Liver (tissue), 9 donors: ENCODE data around the gene B3GAT2. TPM values are rescaled to one million over a fixed set of nuclear protein-coding genes. Genes with fewer than 3 reads are reported as not detected.

Source experiments
- DNase-seq: peaks from one replicate; pipeline ENCODE4 v3.0.0-alpha.2; 2017; ENCODE audit warnings: low spot score
- H3K27ac ChIP-seq, 2 donors: one replicate each; pipeline ENCODE4 v1.7.0; 2013; ENCODE audit warnings: inconsistent platforms in 2 of 2, low read length in 2 of 2, control low read depth in 1 of 2, low read depth in 1 of 2, mild to moderate bottlenecking in 1 of 2
- H3K27me3 ChIP-seq, 4 donors: one replicate each; pipeline versions ENCODE4 v1.6.1 to v1.7.0; 2013; ENCODE audit warnings: low read length in 3 of 4, inconsistent platforms in 1 of 4, mild to moderate bottlenecking in 1 of 4, moderate library complexity in 1 of 4; ENCODE audit not compliant: control insufficient read depth in 4 of 4, insufficient read depth in 4 of 4
- H3K36me3 ChIP-seq, 4 donors: one replicate each; pipeline versions ENCODE4 v1.6.1 to v1.7.0; 2013; ENCODE audit warnings: low read length in 3 of 4, mild to moderate bottlenecking in 3 of 4, low read depth in 1 of 4, moderate library complexity in 1 of 4; ENCODE audit not compliant: control insufficient read depth in 4 of 4, insufficient read depth in 3 of 4
- H3K4me1 ChIP-seq, 4 donors: one replicate each; pipeline versions ENCODE4 v1.6.1 to v1.7.0; 2013; ENCODE audit warnings: low read length in 3 of 4, mild to moderate bottlenecking in 3 of 4, moderate library complexity in 1 of 4; ENCODE audit not compliant: control insufficient read depth in 4 of 4, insufficient read depth in 4 of 4
- H3K4me3 ChIP-seq, 3 donors: one replicate each; pipeline versions ENCODE4 v1.6.1 to v1.7.0; 2013; ENCODE audit warnings: low read length in 3 of 3, control low read depth in 1 of 3, low read depth in 1 of 3, mild to moderate bottlenecking in 1 of 3
- H3K9ac ChIP-seq, 2 donors: one replicate each; pipeline ENCODE4 v1.7.0; 2013; ENCODE audit warnings: low read length in 2 of 2, mild to moderate bottlenecking in 2 of 2, moderate library complexity in 2 of 2, control low read depth in 1 of 2, low read depth in 1 of 2
- H3K9me3 ChIP-seq, 4 donors: one replicate each; pipeline versions ENCODE4 v1.6.1 to v1.7.0; 2013; ENCODE audit warnings: low read length in 3 of 4; ENCODE audit not compliant: control insufficient read depth in 4 of 4
- FOXA1 ChIP-seq: IDR thresholded peaks from 2 replicates; pipeline ENCODE4 v1.6.1; 2016; ENCODE audit warnings: antibody characterized with exemption
- GABPA ChIP-seq, 2 donors: IDR thresholded peaks in 1 of 2; conservative IDR thresholded peaks in 1 of 2; 2 replicates each; pipeline ENCODE4 v1.6.1; 2016; ENCODE audit warnings: antibody characterized with exemption in 2 of 2, mild to moderate bottlenecking in 1 of 2, moderate library complexity in 1 of 2
- HNF4A ChIP-seq, 2 donors: conservative IDR thresholded peaks; 2 replicates each; pipeline ENCODE4 v1.6.1; 2016; ENCODE audit warnings: antibody characterized with exemption in 2 of 2, mild to moderate bottlenecking in 2 of 2
- HNF4G ChIP-seq: IDR thresholded peaks from 2 replicates; pipeline ENCODE4 v1.6.1; 2016; ENCODE audit warnings: antibody characterized with exemption
- JUND ChIP-seq, 2 donors: IDR thresholded peaks; 2 replicates each; pipeline ENCODE4 v1.6.1; 2016; ENCODE audit warnings: antibody characterized with exemption in 2 of 2
- NR2F2 ChIP-seq: IDR thresholded peaks from 2 replicates; pipeline ENCODE4 v1.6.1; 2016; ENCODE audit warnings: antibody characterized with exemption
- RAD21 ChIP-seq, 2 donors: IDR thresholded peaks; 2 replicates each; pipeline ENCODE4 v1.6.1; 2016; ENCODE audit warnings: antibody characterized with exemption in 2 of 2, mild to moderate bottlenecking in 2 of 2
- RXRA ChIP-seq, 2 donors: IDR thresholded peaks; 2 replicates each; pipeline ENCODE4 v1.6.1; 2017 to 2018; ENCODE audit warnings: antibody characterized with exemption in 2 of 2, mild to moderate bottlenecking in 1 of 2
- SP1 ChIP-seq: IDR thresholded peaks from 2 replicates; pipeline ENCODE4 v1.6.1; 2018; ENCODE audit warnings: antibody characterized with exemption, mild to moderate bottlenecking
- TAF1 ChIP-seq: conservative IDR thresholded peaks from 2 replicates; pipeline ENCODE4 v1.6.1; 2016; ENCODE audit warnings: antibody characterized with exemption, mild to moderate bottlenecking
- YY1 ChIP-seq: IDR thresholded peaks from 2 replicates; pipeline ENCODE4 v1.6.1; 2016; ENCODE audit warnings: antibody characterized with exemption, mild to moderate bottlenecking
- WGBS: extraction: QIAGEN DNeasy Blood & Tissue Kit; methylation state at CpG from one replicate; pipeline ENCODE4 v1.1.7; 2013; 5-methylcytosine and 5-hydroxymethylcytosine counted together
- polyA plus RNA-seq, 2 donors: library from polyadenylated mRNA; stranded (reverse) in 1 of 2; unstranded in 1 of 2; fragments of 200-250 nt in 1 of 2; fragments of >200 nt in 1 of 2; fragmentation: Nextera tagmentation in 1 of 2; extraction: Ambion mirVana in 1 of 2; gene quantifications; one replicate each; pipeline versions ENCODE4 v1.2.1 to v1.2.3, GENCODE V29; 2013 to 2015
- total RNA-seq, 2 donors: library from RNA; depleted of rRNA; stranded (reverse); fragments of >200 nt; gene quantifications; one replicate each; pipeline ENCODE4 v1.2.3, GENCODE V29; 2014
- TF ChIP-seq, protein P1 (sequence below): IDR thresholded peaks from 2 replicates; pipeline ENCODE4 v1.6.1; 2016; ENCODE audit warnings: antibody characterized with exemption, mild to moderate bottlenecking
- TF ChIP-seq, protein P2 (sequence below): IDR thresholded peaks from 2 replicates; pipeline ENCODE4 v1.6.1; 2016; ENCODE audit warnings: antibody characterized with exemption
- TF ChIP-seq, protein P3 (sequence below): IDR thresholded peaks from 2 replicates; pipeline ENCODE4 v1.6.1; 2016; ENCODE audit warnings: antibody characterized with exemption
- TF ChIP-seq, protein P4 (sequence below): fragments of 150-350 bp; IDR thresholded peaks from 2 replicates; pipeline ENCODE4 v1.5.1; 2017; ENCODE audit warnings: improper control_type of control experiment, low read depth, low read length; ENCODE audit not compliant: missing input control
- donor health status: healthy.
- donor health status: healthy.
- donor health status: healthy.
- donor health status: healthy.
- donor health status: healthy.

B3GAT2 gene
- total and polyA plus RNA-seq, 4 donors = under 0.01 to 0.97 (median 0.36) TPM

- TF ChIP-seq TAF1 (no peak), JUND (IDR thresholded peaks at IDR 0.05) (no peak)
Measured at GRCh38 chr6:70982747-70983146, 25.9 kb upstream of the B3GAT2 start (continued).

DNA sequence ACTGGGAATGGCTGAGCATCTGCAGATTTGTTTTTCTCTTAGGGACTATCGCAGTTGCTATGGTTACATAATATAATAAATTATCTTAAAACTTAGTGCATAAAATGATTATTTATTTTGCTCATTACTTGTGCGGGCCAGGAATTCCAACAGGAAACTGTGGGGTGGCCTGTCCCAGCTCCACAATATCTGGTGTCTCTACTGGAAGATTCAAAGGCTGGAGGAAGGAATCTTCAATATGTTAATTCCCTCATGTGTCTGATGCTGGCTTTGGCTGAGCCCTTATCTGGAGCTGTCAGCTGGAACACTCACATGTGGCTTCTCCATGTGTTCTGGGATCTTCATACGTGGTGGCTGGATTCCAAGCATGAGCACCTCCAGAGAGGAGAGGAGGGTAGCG lies 23.9 kb upstream of the B3GAT2 start:
- H3K4me1 ChIP-seq = no peaks in the 10 kb centered on the region
- DNase-seq = no peak
- no peak overlapping the region for H3K4me3 ChIP-seq
- H3K9me3 ChIP-seq = no peaks in the 10 kb centered on the region
- no peak overlapping the region for H3K9ac ChIP-seq
- WGBS = 83% methylated on average over 4 of the region's 4 CpGs
- TF ChIP-seq HNF4G (no peak), HNF4A (conservative IDR thresholded peaks at IDR 0.05) (no peak)
- H3K27me3 ChIP-seq = no peaks in the 10 kb centered on the region
- H3K36me3 ChIP-seq = no peaks in the 10 kb centered on the region
- no peak overlapping the region for H3K27ac ChIP-seq

DNA sequence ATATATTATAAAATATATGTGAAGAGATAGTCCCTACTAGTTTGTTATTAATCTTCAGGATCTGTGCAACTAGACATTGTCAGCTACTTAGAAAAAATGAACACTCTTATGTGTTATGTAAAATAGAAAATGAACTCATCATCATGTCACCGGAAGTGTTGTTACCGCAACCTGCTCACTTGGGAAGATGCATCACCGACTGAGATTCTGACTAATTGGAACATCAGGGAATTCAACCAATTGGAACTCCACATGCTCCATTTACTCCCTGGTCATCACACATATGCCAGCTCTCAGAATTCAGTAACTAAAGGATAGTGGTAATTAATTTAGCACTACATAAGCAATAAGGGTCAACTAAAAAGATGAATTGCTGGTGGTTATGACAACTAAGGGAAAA lies 16.7 kb upstream of the B3GAT2 start:
- H3K27ac ChIP-seq = no peak overlapping the region
- 65% methylated on average over 3 of the region's 3 CpGs for WGBS
- H3K36me3 ChIP-seq = no peaks in the 10 kb centered on the region
- H3K4me1 ChIP-seq = no peaks in the 10 kb centered on the region
- H3K9ac ChIP-seq = no peak overlapping the region
- no peaks in the 10 kb centered on the region for H3K9me3 ChIP-seq
- peaks cover 0 to 6% (median 0%) of the 10 kb centered on the region in 4 donors for H3K27me3 ChIP-seq
- no peak overlapping the region for H3K4me3 ChIP-seq
- DNase-seq = no peak
- no peak for TF ChIP-seq GABPA (IDR thresholded peaks at IDR 0.05 in 1 of 2, conservative IDR thresholded peaks at IDR 0.05 in 1 of 2)
- no peak for TF ChIP-seq RXRA (IDR thresholded peaks at IDR 0.05)
- TF ChIP-seq FOXA1 = no peak
- no peak for TF ChIP-seq NR2F2
- no peak for TF ChIP-seq YY1
- no peak for TF ChIP-seq TAF1
- TF ChIP-seq JUND (IDR thresholded peaks at IDR 0.05) = no peak
- TF ChIP-seq, protein P1, sequence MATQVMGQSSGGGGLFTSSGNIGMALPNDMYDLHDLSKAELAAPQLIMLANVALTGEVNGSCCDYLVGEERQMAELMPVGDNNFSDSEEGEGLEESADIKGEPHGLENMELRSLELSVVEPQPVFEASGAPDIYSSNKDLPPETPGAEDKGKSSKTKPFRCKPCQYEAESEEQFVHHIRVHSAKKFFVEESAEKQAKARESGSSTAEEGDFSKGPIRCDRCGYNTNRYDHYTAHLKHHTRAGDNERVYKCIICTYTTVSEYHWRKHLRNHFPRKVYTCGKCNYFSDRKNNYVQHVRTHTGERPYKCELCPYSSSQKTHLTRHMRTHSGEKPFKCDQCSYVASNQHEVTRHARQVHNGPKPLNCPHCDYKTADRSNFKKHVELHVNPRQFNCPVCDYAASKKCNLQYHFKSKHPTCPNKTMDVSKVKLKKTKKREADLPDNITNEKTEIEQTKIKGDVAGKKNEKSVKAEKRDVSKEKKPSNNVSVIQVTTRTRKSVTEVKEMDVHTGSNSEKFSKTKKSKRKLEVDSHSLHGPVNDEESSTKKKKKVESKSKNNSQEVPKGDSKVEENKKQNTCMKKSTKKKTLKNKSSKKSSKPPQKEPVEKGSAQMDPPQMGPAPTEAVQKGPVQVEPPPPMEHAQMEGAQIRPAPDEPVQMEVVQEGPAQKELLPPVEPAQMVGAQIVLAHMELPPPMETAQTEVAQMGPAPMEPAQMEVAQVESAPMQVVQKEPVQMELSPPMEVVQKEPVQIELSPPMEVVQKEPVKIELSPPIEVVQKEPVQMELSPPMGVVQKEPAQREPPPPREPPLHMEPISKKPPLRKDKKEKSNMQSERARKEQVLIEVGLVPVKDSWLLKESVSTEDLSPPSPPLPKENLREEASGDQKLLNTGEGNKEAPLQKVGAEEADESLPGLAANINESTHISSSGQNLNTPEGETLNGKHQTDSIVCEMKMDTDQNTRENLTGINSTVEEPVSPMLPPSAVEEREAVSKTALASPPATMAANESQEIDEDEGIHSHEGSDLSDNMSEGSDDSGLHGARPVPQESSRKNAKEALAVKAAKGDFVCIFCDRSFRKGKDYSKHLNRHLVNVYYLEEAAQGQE = no peak
- TF ChIP-seq, protein P2, sequence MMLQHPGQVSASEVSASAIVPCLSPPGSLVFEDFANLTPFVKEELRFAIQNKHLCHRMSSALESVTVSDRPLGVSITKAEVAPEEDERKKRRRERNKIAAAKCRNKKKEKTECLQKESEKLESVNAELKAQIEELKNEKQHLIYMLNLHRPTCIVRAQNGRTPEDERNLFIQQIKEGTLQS = no peak
- TF ChIP-seq, protein P3, sequence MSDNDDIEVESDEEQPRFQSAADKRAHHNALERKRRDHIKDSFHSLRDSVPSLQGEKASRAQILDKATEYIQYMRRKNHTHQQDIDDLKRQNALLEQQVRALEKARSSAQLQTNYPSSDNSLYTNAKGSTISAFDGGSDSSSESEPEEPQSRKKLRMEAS = no peak
- no peak for TF ChIP-seq HNF4G
- TF ChIP-seq HNF4A (conservative IDR thresholded peaks at IDR 0.05) = no peak
- no peak for TF ChIP-seq RAD21 (IDR thresholded peaks at IDR 0.05)

GRCh38 chr6:70967049-70967448 lies 10.2 kb upstream of the B3GAT2 start:
- 62% methylated on average over 3 of the region's 3 CpGs for WGBS
- no peak overlapping the region for H3K27ac ChIP-seq
- no peak overlapping the region for H3K4me3 ChIP-seq
- no peak for DNase-seq
- no peaks in the 10 kb centered on the region for H3K9me3 ChIP-seq
- H3K27me3 ChIP-seq = no peaks in the 10 kb centered on the region
- TF ChIP-seq YY1 (no peak), SP1 (peak; percentile 76), HNF4G (peak; percentile 88), HNF4A (conservative IDR thresholded peaks at IDR 0.05) (peak; percentile 77 to 96), RAD21 (IDR thresholded peaks at IDR 0.05) (no peak), RXRA (IDR thresholded peaks at IDR 0.05) (peak; percentile 72 to 96)
- TF ChIP-seq, protein P4, sequence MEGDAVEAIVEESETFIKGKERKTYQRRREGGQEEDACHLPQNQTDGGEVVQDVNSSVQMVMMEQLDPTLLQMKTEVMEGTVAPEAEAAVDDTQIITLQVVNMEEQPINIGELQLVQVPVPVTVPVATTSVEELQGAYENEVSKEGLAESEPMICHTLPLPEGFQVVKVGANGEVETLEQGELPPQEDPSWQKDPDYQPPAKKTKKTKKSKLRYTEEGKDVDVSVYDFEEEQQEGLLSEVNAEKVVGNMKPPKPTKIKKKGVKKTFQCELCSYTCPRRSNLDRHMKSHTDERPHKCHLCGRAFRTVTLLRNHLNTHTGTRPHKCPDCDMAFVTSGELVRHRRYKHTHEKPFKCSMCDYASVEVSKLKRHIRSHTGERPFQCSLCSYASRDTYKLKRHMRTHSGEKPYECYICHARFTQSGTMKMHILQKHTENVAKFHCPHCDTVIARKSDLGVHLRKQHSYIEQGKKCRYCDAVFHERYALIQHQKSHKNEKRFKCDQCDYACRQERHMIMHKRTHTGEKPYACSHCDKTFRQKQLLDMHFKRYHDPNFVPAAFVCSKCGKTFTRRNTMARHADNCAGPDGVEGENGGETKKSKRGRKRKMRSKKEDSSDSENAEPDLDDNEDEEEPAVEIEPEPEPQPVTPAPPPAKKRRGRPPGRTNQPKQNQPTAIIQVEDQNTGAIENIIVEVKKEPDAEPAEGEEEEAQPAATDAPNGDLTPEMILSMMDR = no peak
- TF ChIP-seq, protein P2 = no peak
- TF ChIP-seq, protein P3 = no peak
- peaks cover 0 to 2% (median 0%) of the 10 kb centered on the region in 4 donors for H3K4me1 ChIP-seq
- no peak overlapping the region for H3K9ac ChIP-seq
- no peaks in the 10 kb centered on the region for H3K36me3 ChIP-seq
